Bone marrow (tissue), 2 donors: Measurements from ENCODE around the gene NAE1.
"Not testable (repeated sequence)": the region's sequence is repeated elsewhere in the genome, so short reads cannot be mapped to it uniquely, and the experiment has no call there.

Source experiments
- DNase-seq, 2 donors: peaks; one replicate each; lab custom pipeline; 2025; lab: John Stamatoyannopoulos, UW

The NAE1 gene

GRCh38 chr16:66801320-66802105 lies 29.3 kb downstream of the NAE1 start, which contains the start of gene TERB1:
Gene TERB1 (minus strand): TSS chr16:66801584. CDS start chr16:66796798, 4,786 bp downstream.
- DNase-seq, result no peak

- DNase-seq, result no peak
Measured at GRCh38 chr16:66800856-66801255, 29.9 kb downstream of the NAE1 start.

GRCh38 chr16:66798161-66798560 lies 32.6 kb downstream of the NAE1 start:
- no peak for DNase-seq

DNA sequence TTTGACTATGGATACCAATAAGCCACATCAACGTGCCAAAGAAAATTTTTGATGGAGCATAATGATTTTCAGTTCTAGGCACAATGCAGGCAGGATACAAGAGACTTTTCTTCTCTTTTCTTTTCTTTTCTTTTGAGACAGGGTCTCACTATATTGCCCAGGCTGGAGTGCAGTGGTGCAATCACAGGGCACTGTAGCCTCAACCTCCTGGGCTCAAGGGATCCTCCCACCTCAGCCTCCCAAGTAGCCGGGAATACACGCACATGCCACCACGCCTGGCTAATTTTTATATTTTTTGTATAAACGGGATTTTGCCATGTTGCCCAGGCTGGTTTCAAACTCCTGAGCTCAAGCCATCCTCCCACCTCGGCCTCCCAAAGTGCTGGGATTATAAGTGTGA lies 36.8 kb downstream of the NAE1 start:
- DNase-seq, result not testable (repeated sequence)

GRCh38 chr16:66790130-66790733 lies 40.5 kb downstream of the NAE1 start:
- DNase-seq, result no peak

DNA sequence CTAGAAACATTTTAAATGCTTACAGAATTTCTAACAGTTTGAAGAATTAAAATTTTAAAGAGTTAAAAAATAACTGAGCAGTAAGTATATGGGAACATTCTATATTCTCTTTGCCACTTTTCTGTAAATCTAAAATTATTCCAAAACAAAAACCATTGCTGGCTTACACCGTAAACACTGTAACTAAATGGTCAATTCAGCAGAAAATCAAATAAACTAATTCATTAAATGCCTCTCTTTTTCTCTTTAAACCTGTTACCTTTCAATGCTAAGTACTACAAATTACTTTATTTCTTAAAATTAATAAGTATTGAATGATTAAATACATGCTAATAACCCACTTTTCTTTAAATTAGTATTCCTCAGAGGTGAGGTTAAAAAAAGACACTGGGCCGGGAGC lies 43.3 kb downstream of the NAE1 start:
- no peak for DNase-seq

GRCh38 chr16:66786551-66786950 lies 44.2 kb downstream of the NAE1 start:
- DNase-seq, result no peak

DNA sequence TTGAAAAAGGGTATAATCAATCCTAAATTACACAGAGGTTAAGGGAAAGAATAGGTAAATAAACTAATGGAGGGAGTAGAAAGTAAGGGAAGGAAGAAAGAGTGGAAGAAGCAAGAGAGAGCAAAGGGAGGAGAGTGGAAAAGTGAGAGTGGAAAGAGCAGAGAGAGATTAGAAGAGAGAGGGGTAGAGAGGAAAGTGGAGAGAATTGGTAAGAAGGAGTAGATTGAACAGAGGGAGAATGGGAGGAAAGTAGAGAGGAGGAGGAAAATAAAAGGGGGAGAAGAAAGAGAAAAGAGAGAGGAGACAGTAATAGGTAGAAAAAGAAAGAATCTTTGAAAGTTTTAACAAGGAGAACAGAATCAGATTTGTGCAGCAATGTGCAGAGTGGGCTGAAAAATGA lies 54.3 kb downstream of the NAE1 start:
- DNase-seq, result no peak

GRCh38 chr16:66774981-66775380 lies 55.8 kb downstream of the NAE1 start:
- no peak for DNase-seq

- DNase-seq, result no peak
Measured at GRCh38 chr16:66758086-66758485, 72.7 kb downstream of the NAE1 start.

- DNase-seq, result no peak
Measured at GRCh38 chr16:66754819-66755218, 76.0 kb downstream of the NAE1 start.

GRCh38 chr16:66754211-66754610 lies 76.6 kb downstream of the NAE1 start:
- DNase-seq, result no peak

DNA sequence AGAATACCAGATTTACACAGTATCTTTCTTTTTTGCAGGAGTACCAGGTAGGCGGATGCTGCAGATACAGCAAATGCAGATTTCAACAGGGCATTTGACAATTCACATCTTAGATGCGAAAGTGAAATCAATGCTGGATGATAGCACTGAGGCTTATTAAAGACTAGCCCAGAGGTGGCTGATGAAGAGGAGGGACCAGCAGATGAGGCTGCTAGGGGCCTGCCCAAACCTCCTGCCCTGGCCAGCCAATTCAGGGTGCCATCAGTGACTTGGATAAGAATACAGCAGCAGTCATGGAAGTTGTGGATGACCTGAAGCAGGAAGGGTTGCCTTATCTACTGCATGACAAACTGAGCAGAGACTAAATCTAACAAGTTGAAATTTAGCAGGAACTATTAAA lies 77.8 kb downstream of the NAE1 start:
- no peak for DNase-seq
